Left ventricle myocardium inferior (tissue), 1 donor: ENCODE results near the gene LEKR1. TPM values are rescaled to one million over a fixed set of nuclear protein-coding genes. Genes with fewer than 3 reads are reported as not detected.

Experiments
- DNase-seq: peaks from one replicate; pipeline ENCODE4 v3.0.0-alpha.2; 2020
- H3K27ac ChIP-seq: fragments of 200-600 bp; replicated peaks from 2 replicates; pipeline ENCODE4 v1.8.0; 2021
- H3K27me3 ChIP-seq: fragments of 200-600 bp; 2 replicates; pipeline ENCODE4 v1.8.0; 2021; ENCODE audit warnings: low read depth
- H3K36me3 ChIP-seq: fragments of 200-600 bp; 2 replicates; pipeline ENCODE4 v1.8.0; 2021
- H3K4me1 ChIP-seq: fragments of 200-600 bp; 2 replicates; pipeline ENCODE4 v1.8.0; 2021
- H3K4me3 ChIP-seq: fragments of 200-600 bp; 2 replicates; pipeline ENCODE4 v1.8.0; 2021; ENCODE audit warnings: mild to moderate bottlenecking, moderate library complexity
- H3K9me3 ChIP-seq: fragments of 200-600 bp; replicated peaks from 2 replicates; pipeline ENCODE4 v1.8.0; 2021
- intact Hi-C: fragments of 100-400 bp; cut with micrococcal nuclease; formaldehyde crosslinking; loops from one replicate; pipeline ENCODE4 v1.11.0; 2022
- total RNA-seq: library from RNA; stranded (reverse); fragmentation: NEBNext Ultra II Directional; extraction: Animal tissue kit (Norgen Biotek cat#: 25700); gene quantifications from one replicate; pipeline ENCODE4 v1.2.1, GENCODE V29; 2021
- TF ChIP-seq, protein P1 (sequence below): fragments of 200-600 bp; IDR thresholded peaks from 2 replicates; pipeline ENCODE4 v1.8.0; 2021; ENCODE audit warnings: antibody characterized with exemption, mild to moderate bottlenecking, borderline replicate concordance
- donor health status: DM: no; HTN: yes; CAD: no; lungs with severe emphysema.

Gene LEKR1
- total RNA-seq, 1 donor from 2014 or later, result 0.71 TPM

- intact Hi-C loops, result loop anchor here (5.0 to 10.0 kb wide), 2 partner anchors 405 to 548 kb away; no protein-coding TSS in a partner anchor
- Histone ChIP-seq H3K27ac (no peak overlapping the region), H3K4me1 (peaks cover 32% of the 10 kb centered on the region)
These were observed 256.3 kb downstream of the LEKR1 start for GRCh38 chr3:157082305-157082982.

GRCh38 chr3:157083824-157084223 is 257.7 kb downstream of the LEKR1 start:
- no peaks in the 10 kb centered on the region for H3K36me3 ChIP-seq
- DNase-seq, result no peak
- H3K27ac ChIP-seq, result no peak overlapping the region
- intact Hi-C loops, result loop anchor here (5.0 to 10.0 kb wide), 2 partner anchors 407 to 549 kb away; no protein-coding TSS in a partner anchor
- H3K27me3 ChIP-seq, result no peaks in the 10 kb centered on the region
- H3K4me3 ChIP-seq, result no peak overlapping the region
- no peaks in the 10 kb centered on the region for H3K9me3 ChIP-seq
- TF ChIP-seq, protein P1, sequence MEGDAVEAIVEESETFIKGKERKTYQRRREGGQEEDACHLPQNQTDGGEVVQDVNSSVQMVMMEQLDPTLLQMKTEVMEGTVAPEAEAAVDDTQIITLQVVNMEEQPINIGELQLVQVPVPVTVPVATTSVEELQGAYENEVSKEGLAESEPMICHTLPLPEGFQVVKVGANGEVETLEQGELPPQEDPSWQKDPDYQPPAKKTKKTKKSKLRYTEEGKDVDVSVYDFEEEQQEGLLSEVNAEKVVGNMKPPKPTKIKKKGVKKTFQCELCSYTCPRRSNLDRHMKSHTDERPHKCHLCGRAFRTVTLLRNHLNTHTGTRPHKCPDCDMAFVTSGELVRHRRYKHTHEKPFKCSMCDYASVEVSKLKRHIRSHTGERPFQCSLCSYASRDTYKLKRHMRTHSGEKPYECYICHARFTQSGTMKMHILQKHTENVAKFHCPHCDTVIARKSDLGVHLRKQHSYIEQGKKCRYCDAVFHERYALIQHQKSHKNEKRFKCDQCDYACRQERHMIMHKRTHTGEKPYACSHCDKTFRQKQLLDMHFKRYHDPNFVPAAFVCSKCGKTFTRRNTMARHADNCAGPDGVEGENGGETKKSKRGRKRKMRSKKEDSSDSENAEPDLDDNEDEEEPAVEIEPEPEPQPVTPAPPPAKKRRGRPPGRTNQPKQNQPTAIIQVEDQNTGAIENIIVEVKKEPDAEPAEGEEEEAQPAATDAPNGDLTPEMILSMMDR, result no peak
- peaks cover 35% of the 10 kb centered on the region for H3K4me1 ChIP-seq

More at GRCh38 chr3:157082305-157082982, 256.3 kb downstream of the LEKR1 start:
- no peaks in the 10 kb centered on the region for H3K9me3 ChIP-seq
- H3K4me3 ChIP-seq, result no peak overlapping the region
- no peak for DNase-seq
- no peaks in the 10 kb centered on the region for H3K27me3 ChIP-seq
- TF ChIP-seq, protein P1, result no peak
- no peaks in the 10 kb centered on the region for H3K36me3 ChIP-seq

- intact Hi-C loops, result loop anchor here (10.0 kb wide), 1 partner anchor 551 kb away; no protein-coding TSS in a partner anchor
- Histone ChIP-seq H3K36me3 (no peaks in the 10 kb centered on the region), H3K27ac (peak overlapping the region; percentile 100), H3K4me3 (peak overlapping the region; percentile 18), H3K4me1 (peaks cover 55% of the 10 kb centered on the region), H3K9me3 (no peaks in the 10 kb centered on the region), H3K27me3 (no peaks in the 10 kb centered on the region)
- peak; percentile 67 for DNase-seq
- TF ChIP-seq, protein P1, result no peak
These were observed 260.1 kb downstream of the LEKR1 start for GRCh38 chr3:157086060-157086750.

GRCh38 chr3:157086775-157087174 is 260.6 kb downstream of the LEKR1 start:
- TF ChIP-seq, protein P1, result no peak
- Histone ChIP-seq H3K27ac (peak overlapping the region; percentile 100), H3K9me3 (no peaks in the 10 kb centered on the region), H3K27me3 (no peaks in the 10 kb centered on the region), H3K4me3 (peak overlapping the region; percentile 18), H3K36me3 (no peaks in the 10 kb centered on the region), H3K4me1 (peaks cover 60% of the 10 kb centered on the region)
- intact Hi-C loops, result loop anchor here (10.0 kb wide), 1 partner anchor 552 kb away; no protein-coding TSS in a partner anchor
- DNase-seq, result no peak

DNA sequence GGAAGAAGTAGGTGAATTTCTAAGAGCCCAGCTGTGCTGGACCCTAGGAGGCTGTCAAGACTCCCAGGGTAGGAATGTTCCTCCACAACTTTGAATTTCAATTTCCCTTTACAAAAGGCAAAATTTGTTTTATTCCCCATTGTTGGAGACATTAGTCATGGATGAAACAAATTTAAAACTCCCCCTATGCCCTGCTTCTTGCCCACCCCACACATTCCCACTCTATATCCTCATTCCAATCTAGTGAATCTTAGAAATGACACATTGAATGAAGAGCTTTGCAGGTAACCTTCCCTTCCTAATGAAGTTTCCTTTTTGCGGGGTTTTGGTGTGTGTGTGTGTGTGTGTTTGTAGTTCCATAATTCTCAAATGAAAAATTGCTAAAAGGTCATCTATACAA is 261.2 kb downstream of the LEKR1 start:
- peak overlapping the region; percentile 76 for H3K4me3 ChIP-seq
- TF ChIP-seq, protein P1, result no peak
- DNase-seq, result no peak
- no peaks in the 10 kb centered on the region for H3K9me3 ChIP-seq
- peaks cover 62% of the 10 kb centered on the region for H3K4me1 ChIP-seq
- no peaks in the 10 kb centered on the region for H3K27me3 ChIP-seq
- intact Hi-C loops, result loop anchor here (10.0 kb wide), 1 partner anchor 553 kb away; no protein-coding TSS in a partner anchor
- peak overlapping the region; percentile 100 for H3K27ac ChIP-seq
- H3K36me3 ChIP-seq, result no peaks in the 10 kb centered on the region
